Parathyroid adenoma (tissue), 2 donors: Measurements from ENCODE around the gene GGTLC1.
A peak's percentile ranks its signal among the peaks of the same experiment; 100 is the strongest.

Experiments
- H2AFZ ChIP-seq: fragments of 300-600 bp; sonication (generic); one replicate; pipeline ENCODE4 v1.7.0; 2017; ENCODE audit warnings: antibody characterized with exemption, mild to moderate bottlenecking
- H3K27ac ChIP-seq: fragments of 300-600 bp; sonication (generic); one replicate; pipeline ENCODE4 v1.7.0; 2017
- H3K27me3 ChIP-seq: fragments of 300-600 bp; sonication (generic); one replicate; pipeline ENCODE4 v1.7.0; 2017; ENCODE audit warnings: low read length; ENCODE audit not compliant: control insufficient read depth, insufficient read depth
- H3K36me3 ChIP-seq: fragments of 300-600 bp; sonication (generic); one replicate; pipeline ENCODE4 v1.7.0; 2017; ENCODE audit warnings: low read length; ENCODE audit not compliant: control insufficient read depth, insufficient read depth
- H3K4me1 ChIP-seq: fragments of 300-600 bp; sonication (generic); one replicate; pipeline ENCODE4 v1.7.0; 2017; ENCODE audit warnings: control low read depth
- H3K4me2 ChIP-seq: fragments of 300-600 bp; sonication (generic); one replicate; pipeline ENCODE4 v1.7.0; 2017; ENCODE audit warnings: low read length
- H3K4me3 ChIP-seq: fragments of 300-600 bp; sonication (generic); one replicate; pipeline ENCODE4 v1.7.0; 2017; ENCODE audit warnings: low read depth, low read length
- H3K79me2 ChIP-seq: fragments of 300-600 bp; sonication (generic); one replicate; pipeline ENCODE4 v1.7.0; 2017; ENCODE audit warnings: control low read depth
- H3K9ac ChIP-seq: fragments of 300-600 bp; sonication (generic); one replicate; pipeline ENCODE4 v1.7.0; 2017; ENCODE audit warnings: mild to moderate bottlenecking
- H3K9me3 ChIP-seq: fragments of 300-600 bp; sonication (generic); one replicate; pipeline ENCODE4 v1.7.0; 2017; ENCODE audit warnings: low read length; ENCODE audit not compliant: control insufficient read depth
- TF ChIP-seq, protein P1 (sequence below): fragments of 300-600 bp; sonication (generic); IDR thresholded peaks from one replicate; pipeline ENCODE4 v1.7.0; 2017; ENCODE audit warnings: antibody characterized with exemption, mild to moderate bottlenecking
- donor health status: primary hyperparathyroidism.

Gene GGTLC1

DNA sequence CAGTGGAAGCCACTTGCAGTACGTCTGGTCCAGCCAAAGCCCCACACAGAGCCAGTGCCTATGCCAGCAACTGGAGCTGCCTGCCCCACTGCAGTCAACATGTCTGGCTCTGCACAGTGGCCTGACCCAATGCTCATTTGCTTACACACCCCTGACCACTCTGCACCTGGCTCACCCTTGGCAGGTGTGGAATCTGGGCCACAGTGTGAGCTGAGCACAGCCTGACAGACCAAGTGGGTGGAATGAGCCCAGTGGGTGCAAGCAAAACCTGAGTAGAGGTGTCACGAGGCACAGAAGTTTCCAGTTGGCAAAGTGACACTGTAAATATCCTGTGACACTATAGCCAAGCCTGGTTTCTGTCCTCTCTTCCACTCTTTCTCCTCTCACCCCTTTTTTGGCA lies 49.5 kb downstream of the GGTLC1 start:
- Histone ChIP-seq H3K27ac (no peak overlapping the region), H3K36me3 (no peaks in the 10 kb centered on the region), H2AFZ (no peak overlapping the region), H3K4me2 (no peak overlapping the region), H3K4me3 (no peak overlapping the region), H3K9me3 (no peaks in the 10 kb centered on the region), H3K9ac (no peak overlapping the region), H3K79me2 (no peaks in the 10 kb centered on the region), H3K4me1 (no peaks in the 10 kb centered on the region), H3K27me3 (no peaks in the 10 kb centered on the region)
- TF ChIP-seq, protein P1, sequence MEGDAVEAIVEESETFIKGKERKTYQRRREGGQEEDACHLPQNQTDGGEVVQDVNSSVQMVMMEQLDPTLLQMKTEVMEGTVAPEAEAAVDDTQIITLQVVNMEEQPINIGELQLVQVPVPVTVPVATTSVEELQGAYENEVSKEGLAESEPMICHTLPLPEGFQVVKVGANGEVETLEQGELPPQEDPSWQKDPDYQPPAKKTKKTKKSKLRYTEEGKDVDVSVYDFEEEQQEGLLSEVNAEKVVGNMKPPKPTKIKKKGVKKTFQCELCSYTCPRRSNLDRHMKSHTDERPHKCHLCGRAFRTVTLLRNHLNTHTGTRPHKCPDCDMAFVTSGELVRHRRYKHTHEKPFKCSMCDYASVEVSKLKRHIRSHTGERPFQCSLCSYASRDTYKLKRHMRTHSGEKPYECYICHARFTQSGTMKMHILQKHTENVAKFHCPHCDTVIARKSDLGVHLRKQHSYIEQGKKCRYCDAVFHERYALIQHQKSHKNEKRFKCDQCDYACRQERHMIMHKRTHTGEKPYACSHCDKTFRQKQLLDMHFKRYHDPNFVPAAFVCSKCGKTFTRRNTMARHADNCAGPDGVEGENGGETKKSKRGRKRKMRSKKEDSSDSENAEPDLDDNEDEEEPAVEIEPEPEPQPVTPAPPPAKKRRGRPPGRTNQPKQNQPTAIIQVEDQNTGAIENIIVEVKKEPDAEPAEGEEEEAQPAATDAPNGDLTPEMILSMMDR, result no peak

DNA sequence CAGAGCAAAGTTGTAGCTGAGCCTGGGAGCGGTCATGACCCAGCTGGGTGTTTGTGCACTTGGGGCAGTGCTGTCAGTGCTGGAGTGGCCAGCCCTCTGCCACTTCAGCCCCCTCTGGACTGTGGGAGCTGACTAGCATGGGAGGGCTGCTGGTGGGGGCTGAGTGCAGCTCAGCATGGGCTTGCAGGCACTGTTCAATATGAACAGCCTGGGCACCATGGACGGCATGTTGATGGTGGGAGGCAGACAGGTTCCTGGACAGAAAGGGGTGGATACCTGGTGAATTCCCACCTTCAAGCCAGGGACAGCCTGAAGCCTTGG lies 50.5 kb downstream of the GGTLC1 start:
- Histone ChIP-seq H3K4me1 (no peaks in the 10 kb centered on the region), H3K27ac (no peak overlapping the region), H3K36me3 (no peaks in the 10 kb centered on the region), H3K9ac (no peak overlapping the region), H3K27me3 (no peaks in the 10 kb centered on the region), H3K4me2 (no peak overlapping the region), H2AFZ (no peak overlapping the region), H3K9me3 (no peaks in the 10 kb centered on the region), H3K4me3 (no peak overlapping the region), H3K79me2 (no peaks in the 10 kb centered on the region)
- TF ChIP-seq, protein P1, result no peak

DNA sequence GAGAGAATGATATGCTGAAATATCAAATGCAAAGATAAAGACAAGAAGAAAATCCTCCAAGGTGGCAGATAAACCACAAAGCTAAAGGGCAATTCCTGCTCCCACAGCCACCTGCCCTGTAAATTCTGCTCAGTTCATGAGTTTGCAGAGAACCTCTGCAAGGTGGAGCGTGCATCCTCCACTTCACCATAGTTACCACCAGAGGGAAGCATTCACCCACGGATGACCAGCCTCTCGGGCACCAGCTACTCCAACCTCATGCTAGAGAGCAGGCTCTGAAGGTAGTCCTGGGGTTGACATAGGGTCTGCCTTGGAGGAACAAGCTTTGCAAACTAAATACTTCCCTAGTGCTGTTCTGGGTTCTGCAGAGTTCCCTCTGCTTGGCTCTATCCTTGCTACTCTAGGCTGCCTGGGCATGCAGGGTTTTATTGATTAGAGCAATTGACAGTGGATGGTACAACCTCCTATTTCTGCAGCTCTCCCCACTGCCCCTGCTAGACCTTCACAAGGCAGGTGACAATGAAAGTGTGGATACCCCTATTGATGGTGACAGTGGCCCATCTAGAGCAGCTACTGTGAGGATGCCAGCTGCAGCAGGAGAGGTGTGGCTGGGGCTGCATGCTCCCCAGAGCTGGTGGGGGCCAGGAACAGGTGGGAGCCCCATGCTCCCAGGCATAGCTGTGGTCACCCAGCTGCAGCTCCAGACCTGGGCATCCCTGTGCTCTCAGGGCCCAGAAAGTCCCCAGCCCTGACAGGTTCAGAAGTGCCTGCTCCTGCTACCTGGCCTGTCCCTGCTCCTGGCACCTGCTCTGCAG lies 51.1 kb downstream of the GGTLC1 start:
- Histone ChIP-seq H3K36me3 (no peaks in the 10 kb centered on the region), H3K9ac (no peak overlapping the region), H3K79me2 (no peaks in the 10 kb centered on the region), H3K4me1 (no peaks in the 10 kb centered on the region), H3K9me3 (no peaks in the 10 kb centered on the region), H3K27me3 (no peaks in the 10 kb centered on the region), H3K4me3 (no peak overlapping the region), H3K4me2 (no peak overlapping the region), H2AFZ (no peak overlapping the region), H3K27ac (no peak overlapping the region)
- TF ChIP-seq, protein P1, result peak; percentile 46
